K562 (cell line): ENCODE data around the gene ANKRD13D. TPM values are rescaled to one million over a fixed set of nuclear protein-coding genes. Genes with fewer than 3 reads are reported as not detected.

Experiments
- BCOR ChIP-seq: fragments of 450-650 bp; IDR thresholded peaks from 2 replicates; pipeline ENCODE4 v1.6.1; 2016
- BHLHE40 ChIP-seq: IDR thresholded peaks from 2 replicates; pipeline ENCODE4 v1.6.1; 2011; ENCODE audit warnings: low read length, improper control_type of control experiment
- BRF1 ChIP-seq: IDR thresholded peaks from 3 replicates; pipeline ENCODE4 v1.6.1; 2011; ENCODE audit warnings: borderline replicate concordance, mild to moderate bottlenecking; ENCODE audit not compliant: insufficient read length; ENCODE audit errors: extremely low read depth
- CBX8 ChIP-seq: fragments of 200-600 bp; sonication (generic); IDR thresholded peaks from 2 replicates; pipeline ENCODE4 v1.6.1; 2012; ENCODE audit warnings: borderline replicate concordance, mixed run types, low read depth, mild to moderate bottlenecking, moderate library complexity, mixed read lengths, low read length, control low read depth, inconsistent platforms; ENCODE audit not compliant: poor library complexity, severe bottlenecking; ENCODE audit errors: extremely low read depth
- CEBPZ ChIP-seq: fragments of 150-350 bp; IDR thresholded peaks from 2 replicates; pipeline ENCODE4 v1.6.1; 2014; ENCODE audit warnings: low read depth, mild to moderate bottlenecking, low read length, borderline replicate concordance
- FUS ChIP-seq: fragments of 200-400 bp; formaldehyde crosslinking; optimal IDR thresholded peaks from 2 replicates; pipeline ENCODE3; 2017; ENCODE audit warnings: low read depth, low read length
- KAT7 ChIP-seq: sonication (generic); formaldehyde crosslinking; IDR thresholded peaks from 2 replicates; pipeline ENCODE4 v1.8.0; 2022; ENCODE audit warnings: missing genetic modification reagents, mild to moderate bottlenecking, borderline replicate concordance
- KLF16 ChIP-seq: IDR thresholded peaks from 2 replicates; pipeline ENCODE4 v1.6.1; 2016; ENCODE audit warnings: antibody characterized with exemption
- MAFG ChIP-seq: fragments of 450-650 bp; conservative IDR thresholded peaks from 2 replicates; pipeline ENCODE4 v1.6.1; 2016; ENCODE audit warnings: missing genetic modification characterization, missing compliant biosample characterization
- POLR2A ChIP-seq: fragments of 450-650 bp; conservative IDR thresholded peaks from 2 replicates; pipeline ENCODE4 v1.6.1; 2016
- PURB ChIP-seq: sonication (generic); formaldehyde crosslinking; IDR thresholded peaks from 2 replicates; pipeline ENCODE4 v1.9.0; 2021; ENCODE audit warnings: low read depth, mild to moderate bottlenecking, missing genetic modification reagents
- RBM17 ChIP-seq: fragments of 200-400 bp; formaldehyde crosslinking; IDR thresholded peaks from 2 replicates; pipeline ENCODE4 v1.6.1; 2017; ENCODE audit warnings: low read depth, mild to moderate bottlenecking, low read length, borderline replicate concordance
- RBM34 ChIP-seq: fragments of 200-400 bp; formaldehyde crosslinking; IDR thresholded peaks from 2 replicates; pipeline ENCODE4 v1.6.1; 2018; ENCODE audit warnings: low read length, borderline replicate concordance; ENCODE audit not compliant: insufficient read depth
- SLC30A9 ChIP-seq: fragments of 250-450 bp; sonication (Bioruptor Pico); IDR thresholded peaks from 2 replicates; pipeline ENCODE4 v1.8.0; 2022; ENCODE audit warnings: mild to moderate bottlenecking, moderate library complexity
- SMAD3 ChIP-seq: fragments of 450-650 bp; formaldehyde crosslinking; conservative IDR thresholded peaks from 2 replicates; pipeline ENCODE4 v1.4.0; 2020; ENCODE audit warnings: mild to moderate bottlenecking
- TCF3 ChIP-seq: sonication (generic); formaldehyde crosslinking; IDR thresholded peaks from 2 replicates; pipeline ENCODE4 v1.4.0; 2020; ENCODE audit warnings: mild to moderate bottlenecking, missing genetic modification reagents
- ZNF133 ChIP-seq: fragments of 250-450 bp; sonication (Bioruptor Pico); IDR thresholded peaks from 2 replicates; pipeline ENCODE4 v1.4.0; 2020; ENCODE audit warnings: mild to moderate bottlenecking
- ZNF699 ChIP-seq: fragments of 250-450 bp; sonication (Bioruptor Pico); IDR thresholded peaks from 2 replicates; pipeline ENCODE4 v1.8.0; 2021; ENCODE audit warnings: mild to moderate bottlenecking, moderate library complexity; ENCODE audit not compliant: insufficient replicate concordance
- polyA plus RNA-seq, 8 experiments: library from polyadenylated mRNA; depleted of rRNA in 4 of 8; stranded (reverse) in 5 of 8; unstranded in 3 of 8; fragments of >200 nt; fragmentation: Nextera tagmentation in 2 of 8; fragmentation: Illumina TruSeq in 1 of 8; extraction: Ambion mirVana in 2 of 8; extraction: Trizol in 1 of 8; gene quantifications; 2 replicates each; pipeline versions ENCODE4 v1.2.1 to v1.2.3, GENCODE V29; 2011 to 2014; ENCODE audit warnings: inconsistent platforms in 1 of 8, missing spikeins in 1 of 8
- total RNA-seq, 7 experiments: library from RNA; depleted of rRNA in 6 of 7; stranded (reverse); fragments of >200 nt in 6 of 7; fragmentation: Illumina TruSeq in 2 of 7; extraction: Trizol in 2 of 7; gene quantifications; 2 replicates each; pipeline versions ENCODE4 v1.2.1 to v1.2.3, GENCODE V29; 2011 to 2021; ENCODE audit warnings: low replicate concordance in 1 of 7
- TF ChIP-seq, protein P1 (sequence below): sonication (generic); formaldehyde crosslinking; IDR thresholded peaks from 2 replicates; pipeline ENCODE4 v1.8.1; 2023; ENCODE audit warnings: mild to moderate bottlenecking, missing genetic modification reagents, moderate library complexity
- TF ChIP-seq, protein P2 (sequence below): IDR thresholded peaks from 2 replicates; pipeline ENCODE4 v1.6.1; 2014; ENCODE audit warnings: antibody characterized with exemption
- TF ChIP-seq, protein P3 (sequence below): fragments of 450-650 bp; IDR thresholded peaks from 2 replicates; pipeline ENCODE4 v1.7.0; 2016; ENCODE audit warnings: borderline replicate concordance

The ANKRD13D gene
- total and polyA plus RNA-seq, 9 of the 15 experiments (the other 6 are each of a cell fraction or from before 2014, with no cell fraction given), result 0.94 to 40.9 (median 22.4) TPM

DNA sequence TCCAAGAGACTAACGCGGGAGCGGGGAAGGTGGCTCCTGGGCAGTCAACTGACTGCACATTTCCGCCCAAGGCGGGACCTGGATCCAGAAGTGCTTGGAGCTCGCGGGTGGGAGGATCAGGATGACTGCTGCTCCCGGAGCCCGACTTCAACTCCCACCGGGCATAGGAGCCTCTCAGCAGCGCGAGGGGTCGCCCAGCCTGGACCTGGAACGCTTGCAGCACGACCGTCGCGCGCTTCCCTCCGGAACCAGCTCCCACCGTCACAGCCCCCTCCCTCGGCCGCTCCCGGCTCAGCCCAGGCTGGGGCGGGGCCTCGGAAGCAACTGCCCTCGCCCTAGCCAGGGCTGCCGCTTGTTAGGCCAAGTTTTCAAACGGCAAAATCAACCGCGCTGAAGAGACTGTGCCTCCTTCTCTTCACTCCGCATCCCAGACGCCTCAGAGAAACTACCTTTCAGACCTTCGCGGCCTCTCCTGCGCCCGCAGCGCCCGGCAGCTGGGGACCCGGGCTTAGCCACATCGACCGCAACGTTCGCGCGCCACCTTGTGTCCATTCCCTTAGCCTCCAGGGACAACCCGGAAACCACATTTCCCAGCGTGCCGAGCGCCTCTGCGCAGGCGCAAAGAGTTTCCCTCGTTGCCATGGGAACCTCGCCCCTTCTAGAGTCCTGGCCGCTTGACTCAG is 28.2 kb downstream of the ANKRD13D start (continued):
- no peak for TF ChIP-seq ZNF133 (CRISPR knock-in tag)
- no peak for TF ChIP-seq PURB (CRISPR knock-in tag)
- TF ChIP-seq, protein P1, sequence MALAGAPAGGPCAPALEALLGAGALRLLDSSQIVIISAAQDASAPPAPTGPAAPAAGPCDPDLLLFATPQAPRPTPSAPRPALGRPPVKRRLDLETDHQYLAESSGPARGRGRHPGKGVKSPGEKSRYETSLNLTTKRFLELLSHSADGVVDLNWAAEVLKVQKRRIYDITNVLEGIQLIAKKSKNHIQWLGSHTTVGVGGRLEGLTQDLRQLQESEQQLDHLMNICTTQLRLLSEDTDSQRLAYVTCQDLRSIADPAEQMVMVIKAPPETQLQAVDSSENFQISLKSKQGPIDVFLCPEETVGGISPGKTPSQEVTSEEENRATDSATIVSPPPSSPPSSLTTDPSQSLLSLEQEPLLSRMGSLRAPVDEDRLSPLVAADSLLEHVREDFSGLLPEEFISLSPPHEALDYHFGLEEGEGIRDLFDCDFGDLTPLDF, result no peak; the same call in 1 of the 2 replicates
- no peak for TF ChIP-seq MAFG (tag)
- no peak for TF ChIP-seq SLC30A9 (CRISPR knock-in tag)
- no peak for TF ChIP-seq CEBPZ
- TF ChIP-seq RBM34, result no peak
- TF ChIP-seq BCOR, result no peak
- TF ChIP-seq, protein P2, sequence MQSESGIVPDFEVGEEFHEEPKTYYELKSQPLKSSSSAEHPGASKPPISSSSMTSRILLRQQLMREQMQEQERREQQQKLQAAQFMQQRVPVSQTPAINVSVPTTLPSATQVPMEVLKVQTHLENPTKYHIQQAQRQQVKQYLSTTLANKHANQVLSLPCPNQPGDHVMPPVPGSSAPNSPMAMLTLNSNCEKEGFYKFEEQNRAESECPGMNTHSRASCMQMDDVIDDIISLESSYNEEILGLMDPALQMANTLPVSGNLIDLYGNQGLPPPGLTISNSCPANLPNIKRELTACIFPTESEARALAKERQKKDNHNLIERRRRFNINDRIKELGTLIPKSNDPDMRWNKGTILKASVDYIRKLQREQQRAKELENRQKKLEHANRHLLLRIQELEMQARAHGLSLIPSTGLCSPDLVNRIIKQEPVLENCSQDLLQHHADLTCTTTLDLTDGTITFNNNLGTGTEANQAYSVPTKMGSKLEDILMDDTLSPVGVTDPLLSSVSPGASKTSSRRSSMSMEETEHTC, result no peak
- no peak for TF ChIP-seq CBX8
- no peak for TF ChIP-seq KLF16
- no peak for TF ChIP-seq SMAD3 (CRISPR knock-in tag)
- no peak for TF ChIP-seq ZNF699 (CRISPR knock-in tag)
- TF ChIP-seq KAT7 (CRISPR knock-in tag), result no peak; the same call in 1 of the 2 replicates
- TF ChIP-seq POLR2A, result peak; percentile 87
- TF ChIP-seq FUS, result no peak
- no peak for TF ChIP-seq BRF1
- TF ChIP-seq, protein P3, sequence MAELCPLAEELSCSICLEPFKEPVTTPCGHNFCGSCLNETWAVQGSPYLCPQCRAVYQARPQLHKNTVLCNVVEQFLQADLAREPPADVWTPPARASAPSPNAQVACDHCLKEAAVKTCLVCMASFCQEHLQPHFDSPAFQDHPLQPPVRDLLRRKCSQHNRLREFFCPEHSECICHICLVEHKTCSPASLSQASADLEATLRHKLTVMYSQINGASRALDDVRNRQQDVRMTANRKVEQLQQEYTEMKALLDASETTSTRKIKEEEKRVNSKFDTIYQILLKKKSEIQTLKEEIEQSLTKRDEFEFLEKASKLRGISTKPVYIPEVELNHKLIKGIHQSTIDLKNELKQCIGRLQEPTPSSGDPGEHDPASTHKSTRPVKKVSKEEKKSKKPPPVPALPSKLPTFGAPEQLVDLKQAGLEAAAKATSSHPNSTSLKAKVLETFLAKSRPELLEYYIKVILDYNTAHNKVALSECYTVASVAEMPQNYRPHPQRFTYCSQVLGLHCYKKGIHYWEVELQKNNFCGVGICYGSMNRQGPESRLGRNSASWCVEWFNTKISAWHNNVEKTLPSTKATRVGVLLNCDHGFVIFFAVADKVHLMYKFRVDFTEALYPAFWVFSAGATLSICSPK, result no peak
- TF ChIP-seq BHLHE40, result peak; percentile 25
- peak; percentile 36; the same call in 1 of the 2 replicates for TF ChIP-seq TCF3
- TF ChIP-seq RBM17, result no peak
